Middle frontal gyrus (tissue), 1 donor: Measurements from ENCODE around the gene RPS24.
A peak's percentile ranks its signal among the peaks of the same experiment; 100 is the strongest.
"Not testable (repeated sequence)": the region's sequence is repeated elsewhere in the genome, so short reads cannot be mapped to it uniquely, and the experiment has no call there.

Experiments used
- DNase-seq: peaks from one replicate; pipeline ENCODE4 v3.0.0-alpha.2; 2015; ENCODE audit warnings: low spot score; ENCODE audit errors: extremely low spot score

The RPS24 gene

GRCh38 chr10:78047314-78047891 lies 13.7 kb downstream of the RPS24 start:
- peak; percentile 84 for DNase-seq

GRCh38 chr10:78049851-78050250 lies 16.2 kb downstream of the RPS24 start:
- DNase-seq, result no peak

DNA sequence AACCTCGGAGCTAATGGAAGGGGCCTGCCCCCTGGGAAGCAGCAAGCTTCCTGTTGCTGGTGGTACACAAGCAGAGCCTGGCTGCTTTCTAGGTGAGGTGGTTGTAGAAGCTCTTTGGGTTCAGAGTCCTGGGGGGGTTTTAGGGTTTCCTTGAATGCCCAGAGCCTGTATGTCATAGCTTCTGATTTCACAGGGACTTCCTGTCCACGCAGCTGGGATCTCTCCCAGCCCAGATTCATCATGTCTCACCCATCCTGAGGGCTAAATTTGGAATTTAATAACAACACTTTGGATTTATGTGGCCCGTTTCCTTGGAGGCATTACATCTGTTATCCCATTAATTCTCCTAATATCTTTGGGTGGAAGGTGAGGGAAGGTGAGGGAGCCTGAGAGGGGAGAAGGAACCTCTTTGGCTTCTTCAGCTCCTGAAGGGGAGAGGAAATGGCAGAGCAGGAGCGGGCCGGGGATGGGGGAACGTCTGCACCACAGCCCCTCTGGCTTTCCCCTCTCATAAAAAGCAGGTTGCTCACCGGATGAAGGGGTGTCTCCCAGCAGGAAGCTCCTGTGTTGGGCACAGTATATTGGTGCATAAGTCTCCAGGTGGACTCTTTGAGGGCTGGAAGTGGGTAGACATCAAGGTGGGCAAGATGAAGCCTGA lies 19.7 kb downstream of the RPS24 start:
- DNase-seq, result no peak

- no peak for DNase-seq
These were observed 24.9 kb downstream of the RPS24 start for GRCh38 chr10:78058562-78058961.

DNA sequence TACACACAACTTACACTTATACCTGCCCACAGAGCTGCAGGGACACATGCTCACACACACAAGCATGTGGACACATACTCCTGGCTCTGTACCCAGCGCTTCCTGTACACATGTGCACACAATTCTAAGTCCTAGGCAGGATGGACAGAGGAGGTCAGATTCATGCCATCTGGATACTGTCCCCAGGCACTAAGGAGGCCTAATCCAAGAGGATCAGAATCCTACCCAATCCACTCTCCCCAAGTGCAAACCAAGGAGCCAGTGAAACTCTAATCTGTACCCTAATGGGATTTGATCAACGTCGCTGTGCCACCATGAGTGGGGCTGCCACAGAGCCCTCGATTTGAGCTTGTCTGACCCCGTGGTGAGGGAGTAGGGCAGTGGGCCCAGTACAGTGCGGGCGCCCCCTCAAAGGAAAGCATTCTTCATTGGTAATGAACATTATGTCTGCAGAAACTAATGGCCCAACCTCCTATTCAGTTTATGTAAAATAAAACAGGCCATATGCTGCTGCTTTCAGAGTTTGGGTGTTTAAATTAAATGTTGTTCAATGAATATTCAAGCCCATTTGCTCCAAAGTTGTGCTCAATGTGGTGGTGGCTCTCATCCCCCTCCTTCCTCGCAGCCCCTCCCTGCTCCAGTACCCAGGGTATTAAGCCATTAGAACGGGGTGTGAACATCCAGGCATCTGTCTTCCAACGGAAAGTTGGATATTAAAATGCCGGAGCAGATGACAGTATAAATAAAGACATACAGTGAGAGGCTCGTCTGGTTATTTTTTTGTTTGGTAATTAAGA lies 26.4 kb downstream of the RPS24 start:
- no peak for DNase-seq

DNA sequence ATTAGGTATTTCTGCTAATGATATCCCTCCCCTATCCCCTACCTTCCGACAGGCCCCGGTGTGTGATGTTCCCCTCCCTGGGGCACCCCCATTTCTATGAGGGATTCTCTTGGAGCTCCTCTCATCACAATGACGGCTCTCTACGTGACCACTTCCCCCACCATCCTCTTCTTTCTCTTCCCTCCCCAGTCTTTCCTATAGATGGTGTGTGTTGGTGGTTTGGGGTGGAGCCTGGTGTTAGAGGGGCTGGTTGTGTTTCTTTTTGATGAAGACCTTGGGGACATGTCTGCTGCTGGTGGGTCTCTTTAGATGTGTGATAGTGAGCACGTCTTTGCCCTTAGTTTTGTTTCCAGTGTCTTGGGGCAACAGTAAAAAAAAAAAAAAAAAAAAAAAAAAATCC lies 28.6 kb downstream of the RPS24 start:
- DNase-seq, result no peak

DNA sequence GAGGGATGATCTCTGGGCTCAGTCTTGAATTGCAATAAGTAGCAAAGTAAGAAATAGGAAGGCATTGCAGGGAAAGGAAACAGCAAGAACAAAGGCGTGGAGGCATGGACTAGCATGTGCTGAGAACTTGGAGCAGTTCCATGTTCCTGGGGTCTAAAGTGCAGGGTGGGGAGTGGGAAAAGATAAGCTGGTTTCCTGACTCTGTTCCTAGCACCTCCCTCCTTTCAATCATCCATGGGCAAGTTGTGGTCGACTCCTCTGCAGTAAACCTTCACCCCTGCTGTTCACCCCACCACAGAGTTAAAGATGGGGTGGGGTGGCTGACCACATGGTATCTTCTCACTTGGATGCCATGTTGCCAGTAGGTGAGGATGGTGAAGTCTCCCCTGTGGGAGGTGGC lies 29.6 kb downstream of the RPS24 start:
- no peak for DNase-seq

DNA sequence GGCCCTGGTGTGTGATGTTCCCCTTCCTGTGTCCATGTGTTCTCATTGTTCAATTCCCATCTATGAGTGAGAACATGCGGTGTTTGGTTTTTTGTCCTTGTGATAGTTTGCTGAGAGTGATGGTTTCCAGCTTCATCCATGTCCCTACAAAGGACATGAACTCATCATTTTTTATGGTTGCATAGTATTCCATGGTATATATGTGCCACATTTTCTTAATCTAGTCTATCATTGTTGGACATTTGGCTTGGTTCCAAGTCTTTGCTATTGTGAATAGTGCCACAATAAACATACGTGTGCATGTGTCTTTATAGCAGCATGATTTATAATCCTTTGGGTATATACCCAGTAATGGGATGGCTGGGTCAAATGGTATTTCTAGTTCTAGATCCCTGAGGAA lies 31.3 kb downstream of the RPS24 start:
- not testable (repeated sequence) for DNase-seq

DNA sequence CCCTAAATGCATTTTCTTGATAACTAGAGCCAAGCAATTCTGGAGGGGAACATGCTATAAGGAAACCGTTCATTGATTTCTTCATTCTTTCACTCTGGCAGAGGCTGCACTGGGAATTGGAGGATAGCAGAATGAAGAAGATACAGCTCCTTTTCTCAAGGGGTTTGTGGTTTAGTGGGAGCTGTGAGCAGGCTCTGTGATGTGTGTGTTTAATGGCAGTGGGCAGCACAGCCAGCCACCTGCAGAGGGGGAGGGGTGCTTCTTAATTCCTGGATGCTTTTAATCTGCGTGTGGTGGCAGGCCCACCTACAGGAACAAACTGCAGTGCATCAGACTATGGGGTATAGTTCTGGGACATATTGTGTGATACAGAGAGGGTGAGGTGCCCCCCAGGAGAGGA lies 31.9 kb downstream of the RPS24 start:
- no peak for DNase-seq

DNA sequence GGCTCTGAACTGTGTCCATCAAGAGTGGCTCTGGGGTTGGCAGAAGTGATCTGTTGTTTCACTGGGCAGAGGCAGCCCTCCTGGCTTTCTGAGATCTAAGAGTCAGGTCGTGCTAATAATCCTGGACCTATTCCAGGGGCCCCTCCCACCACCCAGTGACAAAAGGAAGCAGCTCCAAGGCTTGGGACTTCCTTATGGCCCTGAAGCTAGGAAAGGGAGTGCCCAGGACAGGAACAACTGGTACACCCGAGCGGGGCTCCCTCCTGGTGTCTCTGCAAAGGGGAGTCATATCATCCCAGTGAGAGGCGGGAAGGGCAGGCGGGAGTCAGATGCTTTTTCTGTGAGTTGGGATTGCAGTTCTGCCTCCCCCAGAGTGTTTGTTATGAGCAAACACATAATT lies 32.3 kb downstream of the RPS24 start:
- DNase-seq, result no peak

GRCh38 chr10:78066728-78067430 lies 33.2 kb downstream of the RPS24 start:
- no peak for DNase-seq

DNA sequence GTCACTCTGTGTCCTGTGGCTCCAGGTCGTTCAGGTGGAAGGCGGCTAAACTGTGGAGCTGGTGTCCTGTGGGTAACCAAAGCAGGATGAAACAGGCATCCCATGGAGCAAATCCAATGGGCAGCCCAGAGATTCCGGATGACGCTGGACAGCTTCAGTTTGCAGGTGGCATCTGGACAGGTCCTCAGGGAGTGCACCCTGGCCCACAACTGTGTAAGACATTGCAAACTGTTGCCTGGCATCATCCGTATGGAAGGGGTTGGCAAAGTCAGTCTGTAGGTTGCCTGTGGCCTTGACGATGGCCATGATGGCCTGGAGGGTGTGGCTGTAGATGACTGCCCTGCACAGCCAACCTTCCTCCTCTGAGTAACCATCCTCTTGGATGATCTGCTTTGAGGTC lies 35.5 kb downstream of the RPS24 start:
- DNase-seq, result no peak

GRCh38 chr10:78070064-78070463 lies 36.4 kb downstream of the RPS24 start:
- DNase-seq, result not testable (repeated sequence)

DNA sequence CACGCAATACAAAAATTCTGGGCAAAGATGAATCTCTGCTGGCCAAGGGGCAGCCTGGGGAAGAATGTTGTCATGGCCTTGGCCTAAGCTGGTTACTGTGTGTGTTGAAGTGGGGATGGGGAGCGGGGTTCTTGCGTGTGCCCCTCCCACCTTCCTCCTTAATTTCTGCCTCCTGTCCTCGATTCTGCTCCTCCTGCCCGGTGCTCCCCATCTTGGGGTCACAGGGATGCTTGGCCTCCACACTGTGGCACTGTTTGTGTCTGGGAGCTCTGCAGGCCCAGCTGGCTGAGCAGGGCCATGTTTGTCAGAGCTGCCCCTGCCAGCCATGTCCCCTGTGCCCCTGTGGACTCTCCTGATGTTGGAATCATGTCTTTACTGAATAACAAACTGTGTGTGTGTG lies 37.1 kb downstream of the RPS24 start:
- DNase-seq, result no peak

DNA sequence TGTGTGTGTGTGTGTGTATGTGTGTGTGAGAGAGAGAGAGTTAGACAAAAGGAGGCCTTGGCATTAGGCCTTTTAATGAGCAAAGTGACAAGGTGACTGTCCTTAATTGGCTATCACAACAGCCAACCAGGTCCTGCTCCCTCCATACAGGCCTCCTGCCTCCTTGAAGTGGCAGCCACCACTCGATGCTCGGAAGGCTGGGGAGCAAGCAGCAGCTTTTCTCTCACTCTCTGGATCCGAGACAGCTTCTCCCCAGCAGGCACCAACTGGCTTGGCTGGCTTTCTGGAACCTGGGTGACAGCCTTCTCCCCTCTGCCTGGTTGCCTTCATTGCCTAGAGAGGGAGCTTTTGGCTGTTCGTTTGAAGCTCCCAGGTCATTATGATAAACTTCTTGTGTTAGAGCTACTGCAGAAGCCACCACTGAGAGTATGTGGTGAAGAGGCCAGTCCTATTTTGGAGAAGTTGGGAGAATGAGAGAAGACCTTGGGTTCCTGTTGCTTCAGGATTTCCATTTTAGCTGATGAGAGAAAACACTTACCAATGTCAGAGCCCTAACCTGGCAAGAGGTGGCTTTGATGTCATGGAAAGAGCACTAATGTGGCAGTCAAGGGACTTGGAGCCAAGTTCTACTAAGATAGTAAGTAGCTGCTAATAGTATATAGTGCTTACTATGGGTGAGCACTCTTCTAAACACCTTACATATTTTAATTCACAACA lies 37.6 kb downstream of the RPS24 start:
- no peak for DNase-seq

GRCh38 chr10:78071857-78072179 lies 38.2 kb downstream of the RPS24 start:
- DNase-seq, result no peak

DNA sequence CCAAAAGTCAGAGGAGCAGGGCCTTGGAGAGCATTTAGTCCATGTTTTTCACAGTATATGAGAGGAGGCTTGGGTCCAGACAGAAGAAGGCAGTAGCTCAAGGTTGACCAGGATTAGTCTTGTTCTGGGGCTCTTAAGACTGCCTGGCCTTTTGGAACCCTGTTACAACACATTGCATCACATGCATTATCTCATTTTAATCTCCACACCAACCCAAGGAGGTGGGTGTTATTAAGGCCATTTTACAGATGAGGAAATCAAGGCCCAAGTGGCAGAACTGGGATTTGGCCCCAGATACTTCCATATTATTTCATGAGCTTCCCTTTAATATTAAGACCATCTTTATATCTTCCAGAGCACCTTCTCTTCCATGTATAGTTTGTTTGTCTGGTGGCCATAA lies 38.8 kb downstream of the RPS24 start:
- no peak for DNase-seq

- not testable (repeated sequence) for DNase-seq
These were observed 42.1 kb downstream of the RPS24 start for GRCh38 chr10:78075806-78076205.

DNA sequence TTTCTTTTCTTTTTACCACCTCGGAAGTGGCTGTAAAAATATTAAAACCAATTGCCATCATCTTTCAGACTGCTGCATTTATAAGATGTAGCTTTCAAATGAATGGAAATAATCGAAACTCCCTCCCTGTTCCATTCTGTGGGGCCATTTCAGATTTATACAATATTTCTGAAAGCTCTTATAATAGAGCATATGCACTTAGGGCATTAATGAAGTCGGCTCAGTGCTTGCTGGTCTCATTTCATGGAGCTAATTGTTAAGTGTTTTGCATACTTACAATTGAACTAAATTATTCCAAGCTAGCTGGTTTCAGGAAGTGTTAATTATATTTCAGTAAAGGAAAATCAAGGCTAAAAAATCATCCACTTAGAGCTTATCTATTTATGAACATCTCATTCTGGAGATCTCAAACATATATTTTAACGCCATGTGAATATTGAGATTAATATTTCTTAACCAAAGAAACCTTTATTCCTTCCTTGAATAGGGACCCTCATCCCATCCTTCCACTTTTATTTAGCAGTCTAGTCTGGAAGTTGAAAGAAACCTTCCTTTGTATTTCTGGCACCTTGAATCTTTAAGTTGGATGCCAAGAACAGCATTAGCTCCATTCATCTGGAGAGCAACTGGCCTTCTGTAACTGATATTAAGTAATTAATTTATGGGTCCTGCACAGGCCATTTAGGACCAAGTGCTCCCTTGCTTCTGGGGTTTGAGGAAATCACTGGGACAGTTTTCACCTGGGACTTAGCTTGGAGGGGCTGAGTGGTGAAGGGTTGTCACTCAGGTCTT lies 45.1 kb downstream of the RPS24 start:
- DNase-seq, result no peak

DNA sequence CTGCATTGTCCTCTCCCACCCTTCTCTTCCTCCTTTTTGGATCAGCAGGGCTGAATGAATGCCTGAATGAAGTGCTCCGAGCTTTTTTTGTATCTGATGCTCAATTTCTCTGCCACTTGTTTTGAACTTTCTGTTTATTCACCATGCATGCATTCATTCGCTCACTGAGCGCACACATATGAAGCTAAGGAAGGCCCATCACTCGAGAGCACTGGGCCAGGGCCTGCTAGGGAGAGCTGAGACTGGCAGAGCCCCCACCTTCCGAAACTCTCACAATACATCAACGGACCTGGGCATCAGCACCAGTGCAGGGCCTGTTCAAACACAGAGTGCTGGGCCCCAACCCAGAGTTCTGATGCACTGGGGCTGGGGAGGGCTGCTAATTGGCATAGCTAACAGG lies 45.7 kb downstream of the RPS24 start:
- DNase-seq, result no peak

DNA sequence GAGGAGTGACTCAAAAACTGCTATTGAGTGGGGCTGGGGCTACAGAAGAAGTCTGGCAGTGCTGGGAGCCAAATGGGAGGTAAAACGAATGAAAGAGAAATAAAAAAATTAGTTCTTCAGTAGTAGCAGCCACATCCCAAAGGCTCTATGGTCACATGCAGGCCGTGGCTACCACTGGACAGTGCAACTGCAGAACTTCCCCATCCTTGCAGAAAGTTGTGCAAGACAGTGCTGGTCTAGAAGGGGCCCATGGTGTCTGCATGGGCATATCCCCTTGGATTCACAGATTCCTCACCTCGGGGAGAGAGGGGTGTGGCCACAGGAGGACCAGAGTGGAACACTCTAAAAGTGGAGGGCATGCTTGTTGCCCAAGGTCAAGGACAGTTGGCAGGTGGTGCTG lies 47.6 kb downstream of the RPS24 start:
- DNase-seq, result no peak
